Activated naive CD8-positive, alpha-beta T cell treated with anti-CD3 and anti-CD28 coated beads, Interleukin-2, amount 50 U/mL, for 16 hours (primary cell): Measurements from ENCODE around the gene FIGLA.

ENCODE experiments used
- DNase-seq: peaks from one replicate; pipeline ENCODE4 v3.0.0-alpha.2; 2020; ENCODE audit warnings: low read depth, low spot score

The FIGLA gene, protein sequence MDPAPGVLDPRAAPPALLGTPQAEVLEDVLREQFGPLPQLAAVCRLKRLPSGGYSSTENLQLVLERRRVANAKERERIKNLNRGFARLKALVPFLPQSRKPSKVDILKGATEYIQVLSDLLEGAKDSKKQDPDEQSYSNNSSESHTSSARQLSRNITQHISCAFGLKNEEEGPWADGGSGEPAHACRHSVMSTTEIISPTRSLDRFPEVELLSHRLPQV

DNA sequence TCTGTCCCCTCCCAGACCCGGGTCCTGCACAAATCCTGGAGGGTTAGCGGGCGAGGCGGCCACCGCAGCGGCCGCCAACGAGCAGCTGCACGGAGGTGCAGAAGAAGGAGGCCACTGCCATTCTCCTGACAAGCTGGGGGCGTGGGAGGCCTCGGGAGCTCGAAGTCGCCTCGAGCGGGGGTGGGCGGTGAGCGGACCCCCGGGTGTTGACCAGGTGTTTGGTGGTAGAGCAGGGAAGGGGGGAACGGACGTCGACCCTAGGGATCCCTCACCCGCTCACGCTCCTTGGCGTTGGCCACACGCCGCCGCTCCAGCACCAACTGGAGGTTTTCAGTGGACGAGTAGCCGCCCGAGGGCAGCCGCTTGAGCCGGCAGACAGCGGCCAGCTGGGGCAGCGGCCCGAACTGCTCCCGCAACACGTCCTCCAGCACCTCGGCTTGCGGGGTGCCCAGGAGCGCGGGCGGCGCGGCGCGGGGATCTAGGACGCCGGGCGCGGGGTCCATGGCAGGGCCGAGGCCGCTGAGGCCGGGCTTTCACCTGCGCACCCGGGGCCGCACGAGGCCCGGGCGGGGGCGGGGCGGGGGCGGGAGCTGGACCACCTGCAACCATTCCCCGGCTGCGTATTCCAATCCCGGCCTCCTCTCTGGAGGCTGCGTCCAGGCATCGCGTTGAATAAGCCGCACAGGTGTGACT is at the start of gene FIGLA:
Gene FIGLA, minus strand, starts transcription at position 508 of the 693 bp plus-strand sequence. Its CDS starts 5 bp downstream, at position 503.
- DNase-seq: no peak

DNA sequence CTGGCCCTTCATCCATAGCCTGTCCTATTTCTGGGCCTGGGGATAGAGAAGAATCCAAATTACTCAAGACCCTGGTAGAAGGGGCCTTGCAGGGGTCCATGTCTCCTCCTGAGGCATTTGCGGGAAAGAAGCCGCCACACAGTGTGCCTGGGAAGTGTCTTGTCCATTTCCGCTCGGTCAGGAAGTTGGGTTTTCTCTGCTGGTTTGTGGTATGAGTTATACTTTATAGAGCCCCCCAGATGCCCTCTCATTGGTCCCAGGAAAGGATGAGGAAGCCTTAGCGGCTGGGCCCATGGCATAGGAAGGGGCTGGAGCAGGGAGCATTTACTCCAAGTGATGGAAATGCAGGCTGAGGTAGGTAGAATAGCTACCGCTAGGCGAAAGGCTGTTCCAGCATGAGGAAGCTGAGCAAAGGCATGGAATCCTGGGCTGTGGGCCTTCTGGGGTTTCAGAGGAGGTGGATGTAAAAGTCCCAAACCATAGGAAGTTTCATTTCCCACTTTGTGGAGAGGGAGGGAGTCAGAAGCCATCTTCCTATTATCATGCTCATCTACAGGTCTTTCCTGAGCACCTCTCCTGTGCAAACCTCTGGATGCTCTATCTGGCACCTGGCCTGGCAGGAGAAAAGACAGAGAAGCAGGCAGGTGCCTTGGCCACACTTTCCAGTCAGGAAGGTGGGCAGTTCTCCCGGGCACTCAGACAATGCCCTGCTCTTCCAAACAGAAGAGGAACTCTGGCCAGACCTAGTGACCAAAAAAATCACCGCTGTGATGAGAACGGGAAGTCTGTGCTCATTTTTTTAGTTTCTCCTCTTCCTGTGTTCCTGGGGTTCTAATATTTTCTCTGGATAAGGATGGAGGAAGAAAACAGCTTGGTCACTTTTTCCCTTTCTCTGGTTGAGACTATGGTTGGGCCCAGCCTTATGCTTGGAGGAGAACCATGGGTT is 47.8 kb upstream of the FIGLA start:
- DNase-seq: no peak

DNA sequence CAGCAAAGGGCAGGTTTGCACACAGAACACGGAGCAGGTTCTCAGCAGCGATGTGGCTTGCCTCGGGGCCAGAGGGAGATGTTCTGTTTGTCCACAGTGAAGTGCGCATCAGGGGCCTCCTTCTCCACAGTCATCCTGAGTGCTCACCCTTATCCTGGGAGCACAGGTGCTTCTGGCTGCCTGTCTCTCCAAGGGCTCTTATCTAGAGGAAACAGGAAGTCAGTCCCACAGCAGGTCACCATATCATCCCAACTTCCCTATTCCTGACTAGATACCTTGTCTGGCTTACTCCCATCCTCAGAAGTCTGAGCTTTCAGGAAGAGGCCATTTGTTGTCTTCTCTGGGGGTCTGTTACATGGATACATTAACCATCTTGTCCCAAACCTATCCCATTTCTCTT is 45.2 kb upstream of the FIGLA start, which contains the start of gene CD207:
Gene CD207, minus strand, starts transcription at position 174 of the 400 bp plus-strand sequence. Its CDS starts 40 bp downstream, at position 134.
- no peak for DNase-seq

DNA sequence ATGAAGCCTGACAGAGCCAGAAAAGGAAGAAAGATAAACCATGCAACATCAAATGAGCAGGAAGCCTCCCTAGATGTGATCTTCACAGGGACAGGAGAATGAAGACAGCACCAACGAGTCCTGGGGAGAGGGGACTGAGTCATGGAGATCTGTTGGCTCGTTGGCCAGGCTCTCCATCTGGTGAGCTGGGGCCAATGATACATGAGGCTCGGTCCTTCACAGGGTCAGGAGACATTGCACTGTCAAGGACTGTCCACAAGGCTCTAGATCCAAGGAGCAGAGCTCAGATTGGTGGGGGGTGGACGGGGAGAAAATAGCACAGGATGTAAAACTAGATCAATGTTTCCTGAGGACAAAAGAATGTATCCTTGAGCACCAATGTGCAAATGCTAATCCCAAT is 44.4 kb upstream of the FIGLA start:
- DNase-seq: no peak

DNA sequence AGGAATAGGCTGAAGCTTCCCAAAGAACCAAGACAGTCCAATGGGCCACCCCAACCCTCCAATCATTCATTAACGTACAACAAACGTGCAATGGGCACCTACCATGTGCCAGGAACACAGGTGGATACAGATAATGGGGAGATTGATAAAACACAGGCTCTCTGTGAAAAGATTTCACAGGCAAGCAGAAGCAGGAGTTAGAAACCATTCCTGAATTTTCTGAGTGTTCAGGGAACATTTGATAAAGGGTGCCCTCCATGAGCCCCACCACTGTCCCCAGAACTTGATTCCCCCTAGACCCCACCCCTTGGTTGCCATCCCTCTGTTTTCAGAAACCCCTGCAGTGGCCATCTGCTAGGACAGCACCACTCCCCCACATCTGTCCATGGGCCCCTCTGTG is 43.7 kb upstream of the FIGLA start:
- no peak for DNase-seq

DNA sequence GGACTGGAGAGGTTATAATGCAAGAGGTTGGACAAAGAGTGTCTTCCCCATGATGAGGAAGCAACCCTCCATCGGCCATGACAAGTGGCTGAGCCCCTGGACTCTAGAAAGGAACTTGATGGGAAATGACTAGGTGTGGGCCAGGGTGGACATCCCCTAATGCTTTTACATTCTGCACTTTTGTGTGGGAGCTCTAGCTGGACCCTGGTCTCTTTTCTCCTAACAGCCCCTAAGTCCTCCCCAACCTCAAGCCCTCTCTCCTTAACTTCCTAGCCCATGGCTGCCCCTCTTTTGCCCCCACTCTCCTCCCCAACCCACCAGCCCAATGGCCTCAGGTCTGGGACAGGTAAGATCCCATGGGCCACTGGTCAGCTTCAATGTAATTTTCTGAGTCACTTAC is 42.8 kb upstream of the FIGLA start:
- no peak for DNase-seq

DNA sequence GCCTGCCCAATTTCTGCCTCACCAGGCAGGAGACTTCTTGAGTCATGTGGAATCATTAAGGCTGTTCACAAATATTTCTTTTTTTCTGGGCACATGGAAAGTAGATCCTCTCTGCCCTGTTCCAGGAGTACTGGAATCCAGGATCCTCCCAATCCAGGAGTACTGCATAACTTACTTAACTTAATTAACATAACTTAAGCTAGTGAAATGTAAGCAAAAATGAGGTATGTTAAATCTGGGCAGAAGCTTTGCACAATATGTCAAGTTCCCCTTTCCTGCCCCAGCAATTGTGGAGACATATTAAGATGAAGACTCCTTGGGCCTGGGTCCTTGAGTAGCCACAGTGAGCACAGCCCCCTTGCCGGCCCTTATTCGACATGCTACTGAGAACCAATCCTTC is 41.9 kb upstream of the FIGLA start:
- DNase-seq: no peak

DNA sequence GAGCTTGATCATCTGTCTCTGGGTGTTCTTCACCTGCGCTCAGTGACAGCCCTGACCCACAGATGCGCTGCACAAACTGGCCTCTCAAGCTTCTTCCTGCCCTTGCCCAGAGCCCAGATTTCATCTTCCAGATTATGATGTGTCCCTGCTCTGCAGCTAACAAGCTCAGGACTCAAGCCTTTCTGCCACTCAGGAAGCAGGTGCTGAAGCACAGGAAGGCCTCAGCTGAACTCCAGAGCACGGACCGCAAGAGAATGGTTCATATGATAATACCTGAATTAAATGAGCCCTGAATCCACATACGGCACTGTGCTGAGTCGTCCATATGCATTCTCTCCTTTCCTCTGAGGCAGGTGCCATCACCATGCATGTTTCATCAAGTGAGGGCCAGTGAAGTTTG is 41.4 kb upstream of the FIGLA start:
- no peak for DNase-seq

DNA sequence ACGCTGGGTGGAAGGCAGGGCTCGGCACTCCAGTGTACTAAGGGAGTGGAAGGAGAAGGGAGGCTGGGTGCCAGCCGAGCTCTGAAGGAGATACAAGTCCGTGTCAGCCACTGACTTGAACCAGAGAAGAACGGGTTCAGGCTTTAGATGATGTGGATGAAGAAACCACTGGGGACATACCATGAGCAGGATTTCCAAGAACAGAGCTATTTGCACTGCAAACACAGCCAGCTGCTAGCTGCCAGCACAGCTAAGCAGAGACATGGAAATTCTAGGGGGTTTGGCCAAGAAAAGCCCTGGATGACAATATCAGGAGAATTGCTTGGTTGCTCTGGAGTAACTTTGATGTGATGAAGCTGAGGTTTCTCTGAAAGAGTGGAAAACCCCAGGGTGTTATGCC is 39.9 kb upstream of the FIGLA start:
- DNase-seq: no peak

DNA sequence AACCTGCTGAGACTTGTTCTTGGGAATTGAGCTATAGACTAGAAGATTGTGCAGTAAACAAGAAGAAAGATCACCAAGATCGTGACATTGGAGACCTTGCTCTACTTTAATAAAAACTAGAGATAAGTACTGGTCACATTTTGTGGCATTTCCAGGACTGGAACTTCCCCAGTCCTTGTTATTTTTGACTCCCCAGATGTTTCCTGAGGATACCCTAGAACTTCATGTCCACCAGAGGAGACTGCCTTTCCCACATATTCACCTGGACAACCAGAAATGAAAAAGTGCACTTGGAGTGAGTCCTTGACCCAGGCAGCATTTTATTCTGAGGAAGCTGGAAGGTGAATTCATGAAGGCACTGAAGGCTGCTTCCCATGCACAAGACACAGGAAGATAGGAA is 39.5 kb upstream of the FIGLA start:
- no peak for DNase-seq

DNA sequence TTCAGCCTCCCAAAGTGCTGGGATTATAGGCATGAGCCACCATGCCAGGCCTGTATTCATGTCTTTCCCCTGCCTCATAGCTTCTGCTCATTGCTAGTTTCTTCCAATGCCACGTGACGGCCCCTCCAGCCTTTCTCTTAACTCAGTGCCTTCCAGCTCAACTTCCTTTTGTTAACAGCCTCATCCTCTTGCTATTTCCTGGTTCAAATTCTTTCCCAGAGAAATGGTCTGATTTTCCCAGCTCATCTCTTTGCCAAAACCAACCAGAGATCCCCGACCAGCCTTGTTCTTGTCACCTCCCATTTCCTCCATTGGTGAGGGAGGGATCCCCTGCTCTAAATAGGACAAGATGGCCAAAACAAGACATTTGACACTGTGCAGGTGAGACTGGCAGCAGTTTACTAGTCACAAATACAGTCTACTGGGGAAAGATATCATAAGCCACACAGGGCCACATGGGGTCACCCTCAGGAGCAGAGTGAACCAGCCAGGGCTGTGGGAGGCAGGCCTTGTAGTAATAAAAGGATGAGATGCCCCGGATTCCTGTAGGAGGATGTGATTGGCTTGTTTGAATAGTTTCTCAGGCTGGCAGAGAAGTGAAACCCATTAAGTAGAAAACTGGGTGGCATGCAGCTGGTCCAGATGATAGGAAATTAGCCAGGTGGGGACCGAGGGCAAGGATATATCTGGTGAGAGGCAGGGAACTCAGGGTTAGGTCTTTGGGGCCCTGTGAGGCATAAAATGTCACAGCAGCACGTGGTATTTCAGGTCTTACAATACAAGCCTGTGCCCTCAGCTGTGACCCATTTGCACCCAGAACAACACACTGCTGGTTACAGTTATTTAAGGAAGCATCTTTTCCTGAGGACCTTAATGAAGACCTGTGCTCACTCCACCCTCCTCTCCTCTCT is 38.7 kb upstream of the FIGLA start:
- no peak for DNase-seq

DNA sequence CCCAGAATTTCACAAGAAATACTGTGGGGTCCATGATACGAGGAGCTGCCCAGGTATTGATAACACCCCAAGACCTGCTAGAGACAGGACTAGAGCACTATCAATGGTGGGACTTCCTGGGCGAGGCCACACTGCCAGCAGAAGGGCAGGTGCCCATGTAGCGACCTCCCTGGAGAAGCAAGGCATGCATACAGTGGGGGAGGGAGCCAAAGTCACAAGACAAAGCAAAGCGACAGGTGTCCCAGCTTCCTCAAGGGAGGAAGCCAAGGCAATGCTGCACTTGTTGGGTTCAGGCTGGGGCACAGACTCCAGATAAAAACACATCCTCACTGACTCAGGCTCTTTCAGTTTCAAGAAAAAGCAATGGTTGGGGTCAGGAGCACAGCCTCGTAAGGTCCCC is 37.7 kb upstream of the FIGLA start:
- DNase-seq: no peak

DNA sequence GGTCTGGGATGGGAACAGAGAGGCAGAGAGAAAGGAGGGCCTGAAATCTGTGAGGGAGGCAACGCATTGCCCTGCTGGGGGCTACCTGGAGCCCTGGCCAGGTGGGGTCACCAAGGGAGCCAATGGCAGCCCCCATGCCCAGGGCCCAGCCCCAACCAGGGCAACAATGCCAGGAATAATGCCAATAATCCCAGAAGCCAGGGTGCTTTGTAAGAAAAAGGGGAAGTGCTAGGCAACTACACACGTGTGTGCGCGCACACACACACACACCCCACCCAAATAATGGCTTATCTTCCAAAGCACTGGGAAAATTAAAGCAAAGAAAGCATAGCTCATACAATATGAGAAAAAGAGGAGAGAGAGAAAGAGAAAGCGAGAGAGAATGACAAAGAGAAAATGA is 36.9 kb upstream of the FIGLA start:
- no peak for DNase-seq

DNA sequence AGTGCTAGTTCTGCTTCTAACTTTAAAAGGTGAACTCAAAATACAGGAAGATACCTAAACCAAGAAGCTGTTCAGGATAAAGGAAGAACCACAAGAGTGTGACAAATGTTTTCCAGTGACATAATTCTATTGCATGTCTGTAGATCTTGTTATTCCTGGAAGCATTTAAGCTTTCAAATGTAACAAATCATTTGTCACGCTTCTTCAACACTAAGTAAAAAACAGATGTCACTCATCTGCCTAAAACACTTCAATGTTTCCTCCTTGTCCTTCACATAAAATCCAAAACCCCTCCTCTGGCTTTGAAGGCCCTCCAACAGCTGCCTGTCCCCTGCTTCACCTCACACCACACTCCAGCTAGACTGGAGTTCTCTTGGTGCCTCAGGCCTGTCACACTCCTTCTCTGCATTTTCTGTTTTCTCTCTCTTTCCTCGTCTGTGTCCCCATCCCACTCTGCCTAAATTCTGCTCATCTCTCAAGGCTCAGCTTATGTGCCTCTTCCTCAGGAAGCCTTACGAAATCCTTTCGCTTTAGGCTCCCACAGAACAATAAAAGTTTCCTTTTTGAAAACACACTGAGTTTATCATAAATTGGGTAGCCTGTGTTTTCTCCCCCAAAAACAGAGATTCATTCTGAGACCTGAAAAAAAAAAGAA is 36.4 kb upstream of the FIGLA start:
- no peak for DNase-seq

DNA sequence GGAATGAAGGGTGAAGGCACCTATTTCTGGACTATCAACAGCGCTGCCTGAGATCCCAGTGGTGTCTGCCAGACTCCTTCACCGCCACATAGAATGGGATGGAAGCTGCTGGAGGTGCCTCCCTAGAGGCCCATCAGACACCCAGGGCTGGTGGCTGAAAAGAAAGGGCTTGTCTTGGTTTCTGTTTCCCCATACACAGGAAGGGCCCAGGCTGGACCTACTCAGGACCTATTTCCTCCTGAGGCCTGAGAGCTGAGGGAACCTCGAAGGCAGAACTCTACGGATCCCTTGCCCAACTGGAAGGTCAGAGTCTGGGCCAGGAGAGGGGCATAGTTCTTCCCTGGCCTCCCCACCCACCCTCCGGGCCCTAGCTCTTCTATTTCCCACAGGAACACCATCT is 32.8 kb upstream of the FIGLA start:
- no peak for DNase-seq

DNA sequence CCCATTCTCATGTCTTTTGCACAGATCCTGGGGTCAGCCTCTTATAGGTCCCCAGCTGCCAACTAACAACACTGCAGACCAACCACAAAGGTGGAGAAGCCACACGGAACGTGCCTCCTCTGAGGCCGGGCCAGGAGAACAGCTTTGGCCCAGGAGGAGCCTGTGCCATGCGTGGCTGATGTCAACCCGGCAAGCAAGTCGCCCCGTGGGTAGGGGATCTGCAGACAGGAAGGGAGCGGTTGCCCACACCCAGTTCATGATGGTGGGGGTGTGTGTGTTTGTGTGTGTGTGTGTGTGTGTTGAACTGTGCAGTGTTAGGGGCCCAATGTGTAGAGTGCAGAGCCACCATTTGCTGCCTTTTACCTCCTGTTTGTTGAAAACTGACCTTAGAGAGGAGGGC is 32.4 kb upstream of the FIGLA start:
- no peak for DNase-seq

DNA sequence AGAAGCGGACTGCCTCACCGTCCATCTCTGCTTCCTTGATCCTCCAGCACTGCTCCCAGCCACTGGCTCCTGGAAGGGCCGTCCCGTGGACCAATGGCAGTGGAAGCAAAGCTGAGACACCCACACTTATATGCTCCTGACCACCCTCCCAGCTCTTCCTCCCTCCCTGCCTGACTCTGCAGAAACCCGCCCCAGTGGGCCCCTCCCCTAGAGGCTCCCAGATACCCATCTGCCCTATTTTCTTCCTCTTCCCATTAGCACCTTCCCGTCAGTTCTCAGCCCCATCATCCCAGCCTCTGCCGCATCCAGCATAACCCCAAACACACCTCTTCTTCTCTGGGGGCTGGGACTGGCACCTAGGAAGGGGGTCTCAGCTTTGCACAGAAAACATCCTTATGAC is 30.1 kb upstream of the FIGLA start, which contains the start of gene CLEC4F:
Gene CLEC4F, minus strand, starts transcription at position 101 of the 400 bp plus-strand sequence. Its CDS starts 76 bp downstream, at position 25.
- DNase-seq: no peak

DNA sequence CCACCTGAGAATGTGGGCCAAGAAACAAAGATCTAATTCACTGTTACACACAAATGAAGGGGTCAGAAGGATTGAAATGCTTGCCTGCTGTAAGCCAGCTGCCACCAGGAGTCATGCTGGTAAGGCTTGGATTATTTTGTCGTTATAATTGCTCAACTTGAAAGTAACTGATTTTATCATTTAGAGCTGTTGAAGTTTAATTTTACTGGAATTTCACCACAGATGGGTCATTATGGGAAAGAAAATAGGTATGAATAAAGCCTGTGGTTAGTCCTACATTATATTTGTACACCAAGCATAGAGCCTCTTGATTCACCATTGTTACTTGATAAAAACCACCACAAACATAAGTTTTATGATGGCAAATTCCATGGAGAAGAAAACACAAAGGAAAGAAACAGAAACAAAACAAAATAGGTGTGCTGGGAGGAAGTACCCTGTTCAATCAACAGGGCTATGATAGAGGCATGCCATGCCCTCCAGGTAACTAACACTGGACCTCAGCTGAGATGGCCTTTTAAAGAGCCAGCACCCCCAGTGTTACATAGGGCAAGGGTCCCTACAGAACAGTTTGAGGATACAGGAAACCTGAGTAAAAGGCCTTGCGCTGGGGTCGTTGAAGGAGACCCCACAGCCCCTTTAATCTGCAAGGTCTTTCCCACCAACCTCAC is 27.0 kb upstream of the FIGLA start:
- DNase-seq: no peak

DNA sequence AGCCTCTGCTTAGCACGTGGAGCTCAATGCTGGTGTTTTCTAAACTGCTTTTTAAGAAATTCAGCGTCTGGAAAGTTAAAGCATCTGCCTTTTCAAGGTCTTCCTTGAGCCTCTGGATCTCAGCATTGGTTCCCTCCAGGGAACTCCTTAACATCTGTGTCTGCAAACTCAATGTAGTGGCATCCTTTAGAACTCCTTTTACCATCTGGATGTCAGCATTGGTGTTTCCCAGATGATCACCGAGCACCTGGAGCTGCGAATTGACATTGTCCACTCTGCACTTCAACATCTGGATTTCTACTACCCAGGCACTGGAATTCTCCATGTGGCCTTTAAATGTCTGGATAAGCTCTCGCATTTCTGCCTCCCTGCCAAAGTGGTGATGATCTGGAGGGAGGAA is 26.3 kb upstream of the FIGLA start:
- DNase-seq: no peak
